VCaP (cell line): ENCODE results near the gene CCDC134.

Experiments used
- H3K27ac ChIP-seq: fragments of 450-650 bp; 2 replicates; pipeline ENCODE4 v1.5.1; 2017
- CTCF ChIP-seq: fragments of 450-650 bp; conservative IDR thresholded peaks from 2 replicates; pipeline ENCODE4 v1.5.1; 2017; ENCODE audit warnings: mild to moderate bottlenecking, moderate library complexity

CCDC134 gene

GRCh38 chr22:41808400-41808799, 7.9 kb downstream of the CCDC134 start:
- H3K27ac ChIP-seq, result no peak overlapping the region
- TF ChIP-seq CTCF, result no peak

GRCh38 chr22:41810022-41810421, 9.5 kb downstream of the CCDC134 start:
- TF ChIP-seq CTCF, result no peak
- no peak overlapping the region for H3K27ac ChIP-seq

GRCh38 chr22:41812805-41813545, 12.5 kb downstream of the CCDC134 start:
- no peak overlapping the region for H3K27ac ChIP-seq
- TF ChIP-seq CTCF, result no peak

- TF ChIP-seq CTCF, result no peak
- no peak overlapping the region for H3K27ac ChIP-seq
Observed at GRCh38 chr22:41813726-41814410, 13.4 kb downstream of the CCDC134 start.

GRCh38 chr22:41815716-41816115, 15.2 kb downstream of the CCDC134 start:
- H3K27ac ChIP-seq, result no peak overlapping the region
- TF ChIP-seq CTCF, result no peak

- TF ChIP-seq CTCF, result no peak
- no peak overlapping the region for H3K27ac ChIP-seq
Observed at GRCh38 chr22:41816241-41816640, 15.8 kb downstream of the CCDC134 start.

GRCh38 chr22:41816871-41817270, 16.4 kb downstream of the CCDC134 start:
- H3K27ac ChIP-seq, result no peak overlapping the region
- no peak for TF ChIP-seq CTCF
